Stimulated activated effector memory CD8-positive, alpha-beta T cell treated with anti-CD3 and anti-CD28 coated beads, Interleukin-12 subunit alpha, Interleukin-12 subunit beta, amount 100 ng/mL, for 72 hours (primary cell): Measurements from ENCODE around the gene CLEC4A.
"Not testable (repeated sequence)": the region's sequence is repeated elsewhere in the genome, so short reads cannot be mapped to it uniquely, and the experiment has no call there.

Source experiments
- ATAC-seq: fragments of 150-1000 bp; cut with Tn5 transposase; 2 replicates; pipeline ENCODE4 v1.10.0; 2021
- DNase-seq, 2 donors: peaks; one replicate each; pipeline ENCODE4 v3.0.0; 2021 to 2022; ENCODE audit warnings: low spot score in 2 of 2
- H3K27ac Mint-ChIP-seq: one replicate; pipeline ENCODE4 v1.8.0; 2022; ENCODE audit warnings: mild to moderate bottlenecking, mixed read lengths
- H3K36me3 Mint-ChIP-seq: one replicate; pipeline ENCODE4 v1.8.0; 2022; ENCODE audit warnings: mild to moderate bottlenecking, mixed read lengths
- H3K4me1 Mint-ChIP-seq: one replicate; pipeline ENCODE4 v1.8.0; 2022; ENCODE audit warnings: mixed read lengths
- H3K4me3 Mint-ChIP-seq: one replicate; pipeline ENCODE4 v1.8.0; 2022; ENCODE audit warnings: mild to moderate bottlenecking, mixed read lengths
- H3K9me3 Mint-ChIP-seq: one replicate; pipeline ENCODE4 v1.8.0; 2022; ENCODE audit warnings: mixed read lengths

The CLEC4A gene

DNA sequence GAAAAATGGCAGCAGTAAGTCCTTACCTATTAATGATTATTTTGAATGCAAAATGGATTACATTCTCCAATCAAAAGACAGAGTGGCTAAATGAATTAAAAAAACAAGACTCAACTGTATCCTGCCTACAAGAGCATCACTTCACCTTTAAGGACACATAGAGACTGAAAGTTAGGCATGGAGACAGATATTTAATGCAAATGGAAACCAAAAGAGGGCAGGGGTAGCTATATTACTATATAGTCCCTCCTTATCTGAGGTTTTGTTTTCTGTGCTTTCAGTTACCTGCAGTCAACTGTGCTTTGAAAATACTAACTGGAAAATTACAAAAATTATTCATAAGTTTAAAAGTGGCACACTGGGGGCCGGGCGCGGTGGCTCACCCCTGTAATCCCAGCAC is 24.2 kb upstream of the CLEC4A start:
- H3K9me3 Mint-ChIP-seq, result no peaks in the 10 kb centered on the region
- H3K27ac Mint-ChIP-seq, result no peak overlapping the region
- H3K4me3 Mint-ChIP-seq, result no peak overlapping the region
- ATAC-seq (no peak), DNase-seq (no peak)
- H3K4me1 Mint-ChIP-seq, result peaks cover 4% of the 10 kb centered on the region
- H3K36me3 Mint-ChIP-seq, result peaks cover 71% of the 10 kb centered on the region

DNA sequence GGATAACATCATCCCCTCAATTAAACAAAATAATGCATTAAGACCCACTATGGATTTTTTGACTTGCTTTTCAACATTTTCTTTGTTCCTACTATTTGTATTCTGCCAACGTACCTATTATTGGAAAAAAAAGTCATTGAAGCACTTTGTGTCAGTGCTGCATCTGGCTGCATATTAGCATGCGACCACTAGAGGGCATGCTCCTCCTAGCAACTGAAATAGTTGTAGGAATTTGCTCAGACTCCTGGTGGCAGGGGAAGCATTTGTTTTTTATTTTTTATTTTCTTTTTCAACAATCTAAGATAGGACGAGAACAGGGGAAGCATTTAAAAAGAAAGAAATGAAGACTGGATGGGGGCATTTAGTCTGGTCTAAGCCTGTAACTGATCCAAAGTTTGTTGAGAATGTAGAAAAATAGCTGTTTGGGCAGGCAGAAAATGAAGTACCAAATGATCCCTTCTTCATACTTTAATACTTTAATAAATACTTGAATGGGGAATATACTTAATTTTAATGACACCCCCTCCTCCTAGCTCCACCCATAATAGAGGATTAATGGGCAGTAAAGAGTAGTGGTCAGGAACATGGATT is 14.5 kb upstream of the CLEC4A start:
- Mint-ChIP-seq H3K36me3 (peaks cover 15% of the 10 kb centered on the region), H3K4me1 (peaks cover 5% of the 10 kb centered on the region), H3K27ac (peak overlapping the region; percentile 59), H3K4me3 (no peak overlapping the region), H3K9me3 (no peaks in the 10 kb centered on the region)
- peak; percentile 64 to 82 for DNase-seq
- ATAC-seq, result peak; percentile 69

DNA sequence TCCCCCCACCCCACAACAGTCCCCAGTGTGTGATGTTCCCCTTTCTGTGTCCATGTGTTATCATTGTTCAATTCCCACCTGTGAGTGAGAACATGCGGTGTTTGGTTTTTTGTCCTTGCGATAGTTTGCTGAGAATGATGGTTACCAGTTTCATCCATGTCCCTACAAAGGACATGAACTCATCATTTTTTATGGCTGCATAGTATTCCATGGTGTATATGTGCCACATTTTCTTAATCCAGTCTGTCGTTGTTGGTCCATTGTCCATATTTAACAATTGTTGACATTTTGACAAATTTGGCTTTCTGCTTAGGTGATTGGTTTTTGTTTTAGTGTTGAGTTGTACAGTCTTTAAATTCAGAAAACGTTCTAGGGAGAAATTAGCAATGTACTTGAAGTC is 10.3 kb upstream of the CLEC4A start:
- not testable (repeated sequence) for H3K9me3 Mint-ChIP-seq, H3K36me3 Mint-ChIP-seq, ATAC-seq, H3K27ac Mint-ChIP-seq, H3K4me3 Mint-ChIP-seq, H3K4me1 Mint-ChIP-seq, DNase-seq

DNA sequence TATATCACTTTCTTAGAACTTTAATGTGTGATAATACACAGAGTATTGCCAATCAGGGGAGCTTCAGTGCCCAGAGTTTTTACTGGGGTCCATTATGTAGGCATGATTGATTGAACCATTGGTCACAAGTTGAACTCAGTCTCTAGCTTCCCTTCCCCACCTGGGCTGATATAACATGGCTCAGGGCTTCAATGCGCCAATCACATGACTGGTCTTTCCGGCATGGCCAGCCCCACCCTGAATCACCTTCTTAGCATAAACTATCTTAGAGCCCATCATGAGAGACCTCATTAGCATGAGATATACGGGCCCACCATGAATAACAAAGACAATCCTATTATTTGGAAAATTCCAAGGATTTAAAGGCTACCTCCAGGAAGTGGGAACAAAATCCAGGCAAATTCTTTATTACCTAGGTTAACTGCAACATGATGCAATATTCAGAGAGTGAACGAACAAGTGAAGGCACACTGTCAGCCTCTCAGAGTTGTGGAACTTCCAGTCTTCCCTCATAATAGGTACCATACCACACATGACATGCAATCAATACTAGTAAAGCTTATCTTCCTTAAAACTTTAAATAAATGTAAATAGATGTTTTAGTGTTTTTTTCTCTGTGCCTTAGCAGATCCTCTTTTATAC is 3.2 kb upstream of the CLEC4A start:
- Mint-ChIP-seq H3K4me3 (no peak overlapping the region), H3K36me3 (no peaks in the 10 kb centered on the region)

DNA sequence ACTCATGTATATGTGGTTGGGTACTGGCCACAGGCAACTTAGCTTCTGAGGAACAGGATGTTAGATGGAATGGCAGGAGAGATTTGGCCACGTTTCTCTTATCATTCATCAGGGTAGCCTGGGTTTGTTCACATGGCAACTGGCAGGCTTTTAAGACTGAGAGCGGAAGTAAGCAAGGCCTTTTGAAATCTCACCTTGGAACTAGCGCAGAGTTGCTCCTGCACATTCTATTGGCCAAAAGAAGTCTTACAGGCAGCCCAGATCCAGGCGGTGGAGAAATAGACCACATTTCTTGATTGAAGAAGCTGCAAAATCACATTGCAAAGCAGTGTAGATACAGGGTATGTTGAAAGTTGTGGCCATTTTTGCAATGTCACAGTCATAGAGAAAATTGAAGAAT is 3.7 kb downstream of the CLEC4A start:
- H3K36me3 Mint-ChIP-seq, result no peaks in the 10 kb centered on the region
- DNase-seq (no peak), ATAC-seq (no peak)
- H3K9me3 Mint-ChIP-seq, result no peaks in the 10 kb centered on the region
- H3K4me3 Mint-ChIP-seq, result no peak overlapping the region
- H3K27ac Mint-ChIP-seq, result no peak overlapping the region
- no peaks in the 10 kb centered on the region for H3K4me1 Mint-ChIP-seq

More for the DNA sequence above, 3.2 kb upstream of the CLEC4A start:
- Mint-ChIP-seq H3K4me1 (no peaks in the 10 kb centered on the region), H3K27ac (no peak overlapping the region), H3K9me3 (no peaks in the 10 kb centered on the region)
- ATAC-seq, result no peak
- no peak for DNase-seq

DNA sequence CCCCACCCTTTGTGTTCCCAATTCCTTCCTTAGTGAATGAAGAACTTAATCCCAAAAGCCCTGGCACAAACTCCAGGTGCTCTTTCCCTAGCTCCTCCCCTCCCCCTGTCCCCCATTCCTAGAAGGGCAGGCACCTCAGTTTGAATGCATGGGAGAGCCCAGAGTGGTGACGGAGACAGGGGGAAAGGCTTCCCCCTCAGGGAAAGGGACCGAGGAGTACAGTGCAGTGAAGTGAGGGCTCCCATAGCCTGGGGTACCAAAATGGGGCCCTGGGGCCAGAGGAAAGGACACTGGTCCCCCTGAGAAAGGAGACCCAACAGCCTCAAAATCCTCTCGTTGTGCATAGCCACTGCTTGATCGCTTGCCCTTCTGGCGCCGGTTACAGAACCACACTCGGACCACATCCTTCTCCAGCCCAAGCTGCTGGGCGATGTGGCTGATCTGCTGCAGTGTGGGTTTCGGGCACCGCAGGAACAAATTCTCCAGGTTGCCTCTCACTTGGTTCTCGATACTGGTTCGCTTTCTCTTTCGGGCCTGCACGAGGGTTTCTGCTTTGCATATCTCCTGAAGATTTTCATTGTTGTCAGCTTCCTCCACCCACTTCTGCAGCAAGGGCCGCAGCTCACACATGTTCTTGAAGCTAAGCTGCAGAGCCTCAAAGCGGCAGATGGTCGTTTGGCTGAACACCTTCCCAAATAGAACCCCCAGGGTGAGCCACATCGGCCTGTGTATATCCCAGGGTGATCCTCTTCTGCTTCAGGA is 10.4 kb downstream of the CLEC4A start:
- H3K27ac Mint-ChIP-seq, H3K9me3 Mint-ChIP-seq, H3K4me1 Mint-ChIP-seq, H3K36me3 Mint-ChIP-seq, H3K4me3 Mint-ChIP-seq, DNase-seq, ATAC-seq: not testable (repeated sequence)

DNA sequence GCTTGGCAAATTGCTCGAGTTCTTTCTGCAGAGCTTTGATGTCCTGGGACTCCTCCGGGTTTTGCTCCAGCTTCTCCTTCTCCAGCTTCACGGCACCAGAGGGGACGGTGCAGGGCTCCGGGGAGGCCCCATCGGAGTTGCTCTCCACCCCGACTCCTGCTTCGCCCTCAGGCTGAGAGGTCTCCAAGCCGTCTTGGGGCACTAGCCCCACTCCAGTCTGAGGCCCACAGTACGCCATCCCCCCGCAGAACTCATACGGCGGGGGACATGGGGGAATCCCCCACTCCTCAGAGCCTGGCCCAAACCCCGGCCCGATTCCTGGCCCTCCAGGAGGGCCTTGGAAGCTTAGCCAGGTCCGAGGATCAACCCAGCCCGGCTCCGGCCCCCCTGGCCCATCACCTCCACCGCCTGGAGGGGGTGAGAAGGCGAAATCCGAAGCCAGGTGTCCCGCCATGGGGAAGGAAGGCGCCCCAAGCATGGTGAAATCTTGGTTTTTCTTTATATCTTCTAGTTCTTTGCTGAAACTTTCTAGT is 11.0 kb downstream of the CLEC4A start:
- not testable (repeated sequence) for H3K9me3 Mint-ChIP-seq

DNA sequence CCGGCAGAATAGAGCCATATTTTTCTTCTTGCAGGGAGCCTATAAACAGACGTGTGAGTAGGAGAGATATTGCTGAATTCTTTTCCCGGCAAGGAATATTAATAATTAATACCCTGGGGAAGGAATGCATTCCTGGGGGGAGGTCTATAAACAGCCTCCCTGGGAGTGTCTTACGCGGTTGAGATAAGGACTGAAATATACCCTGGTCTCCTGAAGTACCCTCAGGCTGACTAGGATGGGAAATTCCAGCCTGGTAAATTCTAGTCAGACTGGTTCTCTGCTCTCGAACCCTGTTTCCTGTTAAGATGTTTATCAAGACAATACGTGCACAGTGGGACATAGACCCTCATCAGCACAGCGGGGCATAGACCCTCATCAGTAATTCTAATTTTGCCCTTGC is 18.2 kb downstream of the CLEC4A start:
- not testable (repeated sequence) for DNase-seq, ATAC-seq, H3K27ac Mint-ChIP-seq, H3K9me3 Mint-ChIP-seq, H3K36me3 Mint-ChIP-seq, H3K4me1 Mint-ChIP-seq, H3K4me3 Mint-ChIP-seq

More for the DNA sequence above, 11.0 kb downstream of the CLEC4A start:
- H3K4me1 Mint-ChIP-seq, ATAC-seq, H3K36me3 Mint-ChIP-seq, H3K27ac Mint-ChIP-seq, H3K4me3 Mint-ChIP-seq, DNase-seq: not testable (repeated sequence)

DNA sequence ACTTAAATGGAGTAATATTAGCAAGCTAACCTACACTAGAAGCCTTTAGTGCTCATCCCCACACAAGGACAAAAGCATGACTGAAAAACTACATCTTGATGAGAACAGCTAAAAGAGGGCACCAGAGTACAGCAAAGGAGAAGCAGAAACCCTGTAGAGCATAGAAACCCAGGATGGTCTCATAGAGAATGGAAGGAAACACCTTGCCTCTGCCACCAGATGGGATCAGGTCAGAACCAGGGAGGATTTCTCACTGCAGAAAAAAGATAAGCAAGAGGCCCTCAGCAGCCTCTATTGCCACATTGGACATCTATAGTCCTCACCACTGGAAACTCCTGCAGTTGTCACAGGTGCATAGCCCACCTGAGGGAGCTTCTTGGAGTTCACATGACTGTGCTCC is 19.8 kb downstream of the CLEC4A start:
- Mint-ChIP-seq H3K9me3 (peaks cover 4% of the 10 kb centered on the region), H3K4me3 (no peak overlapping the region), H3K4me1 (no peaks in the 10 kb centered on the region), H3K36me3 (no peaks in the 10 kb centered on the region), H3K27ac (no peak overlapping the region)
- no peak for ATAC-seq
- no peak for DNase-seq

DNA sequence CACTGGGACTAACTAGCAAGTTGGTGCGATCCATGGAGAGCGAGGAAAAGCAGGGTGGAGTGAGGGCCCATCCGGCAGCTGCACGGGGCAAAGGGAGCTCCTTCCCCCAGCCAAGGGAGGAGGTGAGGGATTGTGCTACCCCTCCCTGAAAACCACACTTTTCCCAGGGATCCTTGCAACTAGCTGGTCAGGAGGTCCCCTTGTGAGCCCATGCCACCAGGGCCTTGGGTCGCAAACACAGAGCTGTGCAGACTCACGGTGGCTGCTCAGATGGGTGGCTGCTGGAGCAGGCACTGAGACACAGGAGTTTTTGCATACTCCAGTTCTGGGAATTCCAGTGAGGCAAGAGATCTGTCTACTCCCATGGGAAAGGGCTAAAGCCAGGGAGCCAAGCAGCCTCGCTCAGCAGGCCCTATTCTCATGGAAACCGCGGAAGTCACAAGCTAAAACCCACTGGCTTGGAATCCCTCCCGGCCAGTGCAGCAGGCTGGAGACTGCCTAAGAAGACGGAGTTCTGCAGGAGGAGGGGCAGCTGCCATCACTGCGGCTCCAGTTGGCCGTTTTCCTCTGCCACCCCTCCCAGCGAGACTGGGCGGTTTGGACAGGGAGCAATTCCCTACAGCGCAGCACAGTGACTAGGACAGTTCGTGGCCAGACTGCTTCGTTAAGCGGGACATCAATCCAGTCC is 22.5 kb downstream of the CLEC4A start:
- Mint-ChIP-seq H3K4me1 (no peaks in the 10 kb centered on the region), H3K9me3 (peaks cover 4% of the 10 kb centered on the region), H3K4me3 (no peak overlapping the region), H3K27ac (no peak overlapping the region), H3K36me3 (no peaks in the 10 kb centered on the region)
- ATAC-seq, result no peak
- no peak for DNase-seq

DNA sequence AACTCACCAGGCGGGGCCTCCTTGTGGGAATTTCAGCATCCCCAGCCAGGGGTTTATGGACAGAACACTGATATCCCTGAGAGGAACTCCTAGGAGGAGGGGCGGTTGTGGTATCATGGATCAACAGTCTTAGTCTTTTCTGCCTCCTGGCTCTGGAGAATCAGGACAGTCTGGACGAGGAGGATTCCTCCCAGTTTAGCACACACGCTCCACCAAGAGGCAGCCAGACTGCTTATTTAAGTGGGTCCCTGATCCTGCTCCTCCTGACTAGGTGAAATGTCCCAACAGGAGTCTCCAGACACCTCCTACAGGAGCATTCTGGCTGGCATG is 23.0 kb downstream of the CLEC4A start:
- no peak for DNase-seq
- Mint-ChIP-seq H3K36me3 (no peaks in the 10 kb centered on the region), H3K27ac (no peak overlapping the region), H3K4me3 (no peak overlapping the region), H3K4me1 (no peaks in the 10 kb centered on the region), H3K9me3 (peaks cover 4% of the 10 kb centered on the region)
- ATAC-seq, result no peak

DNA sequence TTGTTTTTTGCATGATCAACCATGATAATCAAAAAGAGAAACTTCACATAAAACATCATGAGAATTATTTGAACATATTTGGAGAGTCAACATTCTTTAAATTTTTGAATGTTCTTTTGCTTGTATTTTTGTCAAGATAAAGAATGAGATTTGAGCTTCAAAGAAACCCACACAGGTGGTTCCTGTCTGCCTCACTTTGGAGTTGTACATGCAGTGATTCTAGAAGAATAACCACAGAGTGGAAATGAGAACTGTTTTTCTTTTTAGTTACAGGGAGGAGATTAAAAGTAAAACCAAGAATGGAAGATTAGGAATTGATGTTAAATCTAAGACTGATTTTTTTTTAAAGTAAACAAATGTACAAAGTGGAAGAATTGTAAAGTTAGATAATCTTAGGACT is 31.1 kb downstream of the CLEC4A start:
- ATAC-seq (no peak), DNase-seq (no peak)
- Mint-ChIP-seq H3K9me3 (no peaks in the 10 kb centered on the region), H3K27ac (no peak overlapping the region), H3K36me3 (no peaks in the 10 kb centered on the region), H3K4me1 (no peaks in the 10 kb centered on the region), H3K4me3 (no peak overlapping the region)

DNA sequence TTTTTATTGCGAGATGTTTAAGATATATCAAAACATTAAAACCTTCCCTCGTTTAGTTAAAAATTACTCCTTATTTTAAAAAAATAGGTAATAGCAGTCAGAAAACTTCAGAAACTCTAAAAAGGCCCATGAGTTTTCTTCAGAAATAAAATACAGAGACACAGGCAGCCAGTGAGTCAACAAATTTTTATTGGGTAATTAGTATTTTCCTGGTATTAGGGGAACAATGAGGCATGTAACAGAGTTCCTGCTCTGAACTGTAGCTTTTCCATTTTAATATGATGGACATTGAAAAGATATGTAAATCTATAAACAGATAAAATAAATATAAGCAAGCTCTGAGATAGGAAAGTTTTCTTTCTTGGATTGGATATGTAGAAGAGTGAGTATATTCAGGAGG is 33.0 kb downstream of the CLEC4A start:
- no peaks in the 10 kb centered on the region for H3K36me3 Mint-ChIP-seq
- no peak for DNase-seq
- H3K9me3 Mint-ChIP-seq, result no peaks in the 10 kb centered on the region
- H3K4me3 Mint-ChIP-seq, result no peak overlapping the region
- no peak overlapping the region for H3K27ac Mint-ChIP-seq
- no peak for ATAC-seq
- no peaks in the 10 kb centered on the region for H3K4me1 Mint-ChIP-seq

DNA sequence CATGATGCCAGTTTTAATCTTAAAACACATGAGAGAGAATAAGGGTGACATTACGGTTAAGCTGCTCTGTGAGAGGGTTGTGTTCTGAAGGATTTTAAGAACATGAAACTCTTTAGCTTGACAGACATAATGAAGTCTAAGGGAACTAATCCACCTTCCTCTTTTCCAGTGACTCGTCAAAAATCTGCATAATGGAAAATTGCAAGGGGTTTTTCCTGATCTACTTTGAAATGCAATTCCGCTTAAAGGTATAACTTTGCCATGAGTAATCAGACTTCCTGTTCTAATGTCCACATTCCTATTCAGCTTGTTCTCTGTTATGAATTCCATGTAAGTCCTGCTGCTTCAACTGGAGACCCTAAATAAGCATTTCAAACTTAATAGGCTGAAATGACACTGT is 33.4 kb downstream of the CLEC4A start, which contains the start of gene ZNF705A:
Gene ZNF705A (plus strand): TSS at position 171 of the 400 bp plus-strand sequence. CDS start 15,611 bp downstream, outside the sequence.
- no peaks in the 10 kb centered on the region for H3K36me3 Mint-ChIP-seq
- no peaks in the 10 kb centered on the region for H3K4me1 Mint-ChIP-seq
- DNase-seq, result no peak
- no peak for ATAC-seq
- no peak within 1 kb of the TSS for H3K4me3 Mint-ChIP-seq
- H3K27ac Mint-ChIP-seq, result no peak within 1 kb of the TSS
- no peaks in the 10 kb centered on the region for H3K9me3 Mint-ChIP-seq

DNA sequence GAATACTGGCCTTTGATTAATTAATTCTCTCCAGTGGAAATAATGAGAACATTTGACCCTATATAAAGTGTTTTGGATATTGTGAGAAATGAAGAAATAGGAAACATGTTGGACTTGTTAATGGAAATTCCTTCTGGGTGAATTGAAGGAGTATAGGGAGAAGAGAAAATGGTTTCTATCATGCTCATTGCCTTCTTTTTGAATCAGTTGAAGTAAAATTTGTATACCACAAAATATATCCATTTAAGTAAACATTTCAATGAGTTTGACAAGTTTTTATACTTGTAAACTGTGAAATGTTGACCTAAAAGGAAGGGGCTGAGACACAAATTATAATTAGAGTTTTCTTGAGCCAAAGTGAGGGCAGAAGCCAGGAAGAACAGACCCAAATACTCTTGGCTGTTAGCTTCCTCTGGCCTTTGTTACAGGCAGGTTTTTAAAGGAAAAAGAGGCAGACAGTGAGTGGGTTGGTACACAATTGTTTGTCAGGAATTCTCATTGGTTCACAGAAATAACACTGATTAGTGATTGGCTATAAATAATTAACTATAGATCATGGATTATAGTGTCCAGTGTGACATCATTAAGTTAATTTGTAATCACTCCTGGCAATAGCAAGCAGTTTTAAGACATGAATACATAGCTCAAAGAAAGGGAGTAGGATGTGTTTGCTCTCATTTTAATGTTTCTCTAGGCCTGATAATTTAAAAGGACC is 34.2 kb downstream of the CLEC4A start:
- DNase-seq, result no peak
- H3K27ac Mint-ChIP-seq, result no peak overlapping the region
- H3K36me3 Mint-ChIP-seq, result no peaks in the 10 kb centered on the region
- no peak for ATAC-seq
- no peaks in the 10 kb centered on the region for H3K4me1 Mint-ChIP-seq
- H3K4me3 Mint-ChIP-seq, result no peak overlapping the region
- H3K9me3 Mint-ChIP-seq, result no peaks in the 10 kb centered on the region
